Mammary epithelial cell (primary cell): ENCODE data around the gene MAGI3.

Experiments used
- EZH2 ChIP-seq: IDR thresholded peaks from 2 replicates; pipeline ENCODE4 v1.6.1; 2012; ENCODE audit warnings: low read length, inconsistent platforms, borderline replicate concordance
- TF ChIP-seq, protein P1 (sequence below), 2 donors: IDR thresholded peaks in 1 of 2; conservative IDR thresholded peaks in 1 of 2; 2 replicates each; pipeline ENCODE4 v1.5.1; 2011 to 2012; ENCODE audit warnings: inconsistent platforms in 2 of 2, low read length in 2 of 2, mild to moderate bottlenecking in 2 of 2, control low read depth in 1 of 2, low read depth in 1 of 2; ENCODE audit not compliant: insufficient read depth in 1 of 2; ENCODE audit errors: extremely low read depth in 1 of 2

DNA sequence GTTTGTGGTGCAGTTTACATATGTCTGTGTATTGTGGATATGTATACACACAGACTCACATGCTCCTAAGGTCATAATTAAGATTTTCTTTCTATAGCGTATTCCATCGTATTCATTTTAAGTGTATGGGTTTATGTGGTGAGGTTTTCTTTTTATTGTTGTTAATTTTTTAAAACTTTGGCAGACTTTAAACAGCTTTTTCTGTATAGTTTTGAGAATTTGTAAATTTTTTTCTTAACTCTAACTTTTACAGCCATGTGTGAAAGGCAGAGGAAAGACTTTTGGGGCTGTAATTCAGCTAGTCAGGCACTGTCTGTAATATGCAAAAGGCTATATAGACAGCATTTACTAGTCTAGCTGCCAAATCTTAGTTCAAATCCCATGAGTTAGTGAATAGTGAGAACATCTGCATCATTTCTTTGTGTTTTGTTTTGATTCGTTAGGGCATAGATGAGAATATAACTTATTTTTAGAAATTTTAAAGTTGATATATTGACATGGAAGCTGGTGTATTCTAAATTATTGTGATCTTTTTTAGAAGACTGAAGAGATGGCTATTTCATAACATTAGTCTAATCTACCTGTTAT is 2.3 kb downstream of the MAGI3 start:
- TF ChIP-seq, protein P1, sequence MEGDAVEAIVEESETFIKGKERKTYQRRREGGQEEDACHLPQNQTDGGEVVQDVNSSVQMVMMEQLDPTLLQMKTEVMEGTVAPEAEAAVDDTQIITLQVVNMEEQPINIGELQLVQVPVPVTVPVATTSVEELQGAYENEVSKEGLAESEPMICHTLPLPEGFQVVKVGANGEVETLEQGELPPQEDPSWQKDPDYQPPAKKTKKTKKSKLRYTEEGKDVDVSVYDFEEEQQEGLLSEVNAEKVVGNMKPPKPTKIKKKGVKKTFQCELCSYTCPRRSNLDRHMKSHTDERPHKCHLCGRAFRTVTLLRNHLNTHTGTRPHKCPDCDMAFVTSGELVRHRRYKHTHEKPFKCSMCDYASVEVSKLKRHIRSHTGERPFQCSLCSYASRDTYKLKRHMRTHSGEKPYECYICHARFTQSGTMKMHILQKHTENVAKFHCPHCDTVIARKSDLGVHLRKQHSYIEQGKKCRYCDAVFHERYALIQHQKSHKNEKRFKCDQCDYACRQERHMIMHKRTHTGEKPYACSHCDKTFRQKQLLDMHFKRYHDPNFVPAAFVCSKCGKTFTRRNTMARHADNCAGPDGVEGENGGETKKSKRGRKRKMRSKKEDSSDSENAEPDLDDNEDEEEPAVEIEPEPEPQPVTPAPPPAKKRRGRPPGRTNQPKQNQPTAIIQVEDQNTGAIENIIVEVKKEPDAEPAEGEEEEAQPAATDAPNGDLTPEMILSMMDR (conservative IDR thresholded peaks at IDR 0.05 in 1 of 2, IDR thresholded peaks at IDR 0.05 in 1 of 2; ENCODE audit: extremely low read depth in 1 of 2, insufficient read depth in 1 of 2, low read depth in 1 of 2, low read length in 2 of 2) = no peak
- TF ChIP-seq EZH2 = no peak
